GM20431 (cell line): ENCODE measurements around the gene DNAI7.

Experiments used
- in situ Hi-C: fragments of 300-500 bp; cut with MseI, MboI; formaldehyde crosslinking; loops from one replicate; pipeline ENCODE4 v1.15.0; 2020; ENCODE audit warnings: low sequenced_read_pairs; ENCODE audit not compliant: unreplicated experiment

Gene DNAI7

DNA sequence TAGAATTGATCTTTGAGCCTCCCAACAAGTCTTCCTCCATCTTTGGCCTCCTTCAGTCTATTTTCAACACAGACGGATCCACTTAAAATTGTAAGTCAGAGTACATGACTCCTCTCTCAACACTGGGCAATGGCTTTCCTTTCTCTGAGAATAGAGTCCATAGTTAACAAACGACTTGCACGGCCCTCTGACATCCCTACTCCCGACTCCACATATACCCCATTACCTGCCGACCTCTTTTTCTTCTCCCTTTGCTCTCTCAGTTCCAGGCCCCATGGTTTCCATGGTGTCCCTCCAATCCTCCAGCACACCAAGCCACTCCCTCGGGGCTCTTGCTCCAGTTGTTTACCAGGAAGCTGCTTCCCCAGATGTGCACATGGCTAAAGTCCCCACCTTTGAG, 84.7 kb downstream of the DNAI7 start:
- in situ Hi-C loops, result no loop called here

DNA sequence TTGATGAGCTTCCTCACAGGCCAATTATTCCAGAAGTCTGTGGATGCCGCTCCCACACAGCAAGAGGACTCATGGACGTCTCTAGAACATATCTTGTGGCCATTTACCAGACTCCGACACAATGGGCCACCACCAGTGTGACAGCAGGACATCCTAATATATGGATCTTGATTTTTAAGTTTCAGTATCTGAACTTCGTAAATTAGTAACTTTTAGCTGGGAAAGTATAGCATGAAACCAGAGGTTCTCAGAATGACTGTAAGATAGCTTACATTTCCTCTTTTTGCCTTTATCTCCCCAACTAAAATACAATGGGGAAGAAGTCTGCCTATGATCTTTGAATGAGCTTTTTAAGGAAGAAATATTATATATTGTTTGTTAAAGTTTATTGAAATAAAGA, 87.0 kb downstream of the DNAI7 start:
- in situ Hi-C loops, result no loop called here

DNA sequence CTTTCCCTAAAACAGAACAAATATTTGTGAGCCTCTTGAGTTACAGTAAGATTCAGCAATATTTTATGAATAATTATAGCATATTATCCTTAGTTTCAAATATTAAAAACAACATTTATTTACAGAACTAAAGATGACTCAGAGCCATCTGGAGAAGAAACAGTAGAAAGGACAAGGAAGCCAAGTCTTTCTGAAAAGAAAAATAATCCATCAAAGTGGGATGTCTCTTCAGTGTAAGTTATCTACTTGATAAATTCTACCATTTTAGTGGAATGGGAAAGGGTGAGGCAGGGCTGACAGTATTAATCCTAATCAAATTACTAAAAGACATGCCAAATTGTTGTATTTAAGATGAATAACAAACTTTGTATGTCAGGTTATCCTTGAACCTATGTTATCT, 88.1 kb downstream of the DNAI7 start:
- in situ Hi-C loops, result no loop called here

DNA sequence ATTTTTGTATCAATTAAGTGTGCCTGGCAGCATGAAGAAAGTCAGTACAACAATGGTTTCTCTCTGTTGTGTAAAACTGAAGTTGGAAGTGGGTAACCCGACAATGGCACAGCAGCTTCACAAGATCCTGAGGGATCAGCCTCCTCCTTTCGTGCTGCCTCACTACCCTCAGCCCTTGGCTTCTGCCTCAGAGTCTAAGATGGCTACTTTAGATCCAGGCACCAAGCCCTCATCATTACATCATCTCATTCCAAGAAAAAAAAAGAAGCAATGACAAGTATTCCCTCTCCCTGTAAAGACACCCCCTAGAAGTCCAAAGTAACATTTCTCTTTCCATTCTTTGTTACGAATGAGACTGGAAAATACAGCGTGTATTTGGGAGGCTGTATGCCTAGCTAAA, 92.6 kb downstream of the DNAI7 start:
- in situ Hi-C loops, result no loop called here

DNA sequence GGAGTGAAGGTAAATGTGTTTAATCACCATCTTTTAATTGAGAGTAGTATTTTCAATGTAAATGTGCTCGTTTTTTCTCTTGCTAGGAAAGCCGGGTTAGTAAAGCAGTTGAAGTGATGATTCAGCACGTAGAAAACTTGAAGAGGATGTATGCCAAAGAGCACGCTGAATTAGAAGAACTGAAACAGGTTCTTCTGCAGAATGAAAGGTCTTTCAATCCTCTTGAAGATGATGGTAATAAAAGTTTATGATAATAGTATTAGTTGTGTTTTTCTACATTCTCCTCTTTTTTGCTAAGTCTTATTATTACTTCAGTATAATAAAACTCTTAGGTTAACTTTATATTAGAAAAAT, 93.9 kb downstream of the DNAI7 start:
- in situ Hi-C loops, result no loop called here

DNA sequence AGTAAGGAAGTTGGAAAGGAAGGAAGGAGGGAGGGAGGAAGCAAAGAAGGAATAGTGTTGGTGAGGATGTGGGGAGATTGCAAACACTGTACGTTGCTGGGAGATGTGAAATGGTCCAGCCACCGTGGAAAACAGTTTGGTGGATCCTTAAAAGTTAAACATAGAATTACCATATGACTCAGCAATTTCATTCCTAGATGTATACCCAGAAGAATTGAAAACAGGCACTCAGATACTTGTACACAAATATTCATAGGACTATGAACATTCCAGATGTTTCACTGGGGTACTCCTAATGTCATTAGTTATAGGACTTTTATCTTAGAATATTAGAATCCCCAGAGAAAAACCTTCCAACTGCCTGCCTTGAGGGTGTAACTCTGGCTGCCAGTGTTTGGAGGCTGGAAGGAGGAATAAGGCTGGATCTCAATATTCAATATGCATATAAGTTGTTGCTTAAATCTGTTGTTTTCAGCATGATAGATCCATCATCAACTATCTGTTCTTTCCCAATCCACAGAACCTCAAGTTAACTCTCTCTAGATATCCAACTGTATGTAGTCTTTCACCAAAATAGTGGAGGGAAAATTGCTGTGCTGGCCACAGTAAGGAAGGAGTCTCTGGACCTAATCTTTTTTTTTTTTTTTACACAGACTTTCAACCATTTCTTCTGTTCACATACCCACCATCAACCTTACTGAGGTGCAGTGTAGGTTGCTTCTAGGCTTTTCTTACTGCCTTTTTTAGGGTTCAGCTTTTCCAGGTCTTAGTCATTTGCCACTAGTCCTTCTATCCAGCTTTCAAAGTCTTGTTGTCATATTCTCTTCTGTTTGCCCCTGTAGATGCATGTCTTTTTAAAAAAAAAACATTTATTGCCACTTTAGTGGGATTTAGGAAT, 94.5 kb downstream of the DNAI7 start:
- in situ Hi-C loops, result no loop called here

DNA sequence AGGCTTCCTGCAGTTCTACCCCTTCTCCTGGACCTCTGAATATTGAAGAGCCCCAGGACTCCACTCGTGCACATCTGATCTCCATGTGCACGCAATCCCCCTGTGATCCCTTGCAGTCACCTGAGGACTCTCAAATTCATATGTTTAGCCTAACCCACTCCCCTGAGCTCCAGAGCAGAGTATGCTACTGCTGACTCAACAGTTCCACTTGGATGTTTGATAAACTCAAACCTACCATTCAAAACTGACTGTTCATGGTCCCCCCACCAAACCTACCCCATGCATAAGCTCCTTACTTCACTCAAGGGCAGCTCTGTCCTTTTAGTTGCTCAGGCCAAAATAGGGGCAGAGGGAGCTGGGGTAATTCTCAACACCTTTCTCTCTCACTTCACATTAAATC, 96.0 kb downstream of the DNAI7 start:
- in situ Hi-C loops, result no loop called here

DNA sequence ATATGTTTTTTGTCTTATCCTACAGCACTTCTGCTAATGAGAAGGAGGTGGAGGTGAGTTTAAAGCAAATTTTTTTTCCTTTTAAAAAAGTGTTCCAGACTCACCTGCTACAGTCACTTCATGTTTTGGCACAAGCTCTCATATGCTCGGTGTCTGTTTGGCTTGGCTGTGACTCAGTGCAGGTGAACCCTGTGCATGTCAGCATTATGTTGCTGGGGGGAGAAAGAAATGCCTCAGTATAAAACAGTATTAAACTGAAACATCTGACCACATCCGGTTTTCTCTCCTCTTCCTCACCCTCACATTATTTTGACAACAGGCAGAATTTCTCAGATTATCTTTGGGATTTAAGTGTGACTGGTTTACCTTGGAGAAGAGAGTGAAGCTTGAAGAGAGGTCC, 105.2 kb downstream of the DNAI7 start:
- in situ Hi-C loops, result no loop called here

DNA sequence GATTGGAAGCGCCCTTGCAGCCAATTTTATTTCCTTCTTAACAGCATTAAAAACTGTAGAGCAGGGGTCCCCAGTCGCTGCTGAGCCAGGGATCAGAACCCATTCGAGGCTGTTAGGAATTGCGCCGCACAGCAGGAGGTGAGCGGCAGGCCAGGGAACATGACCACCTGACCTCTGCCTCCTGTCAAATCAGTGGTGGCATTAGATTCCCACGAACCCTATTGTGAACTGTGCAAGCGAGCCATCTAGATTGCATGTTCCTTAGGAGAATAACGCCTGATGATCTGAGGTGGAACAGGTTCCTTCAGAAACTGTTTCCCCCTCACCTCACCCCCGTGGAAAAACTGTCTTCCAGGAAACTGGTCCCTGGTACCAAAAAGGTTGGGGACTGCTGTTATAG, 107.4 kb downstream of the DNAI7 start:
- in situ Hi-C loops, result no loop called here

DNA sequence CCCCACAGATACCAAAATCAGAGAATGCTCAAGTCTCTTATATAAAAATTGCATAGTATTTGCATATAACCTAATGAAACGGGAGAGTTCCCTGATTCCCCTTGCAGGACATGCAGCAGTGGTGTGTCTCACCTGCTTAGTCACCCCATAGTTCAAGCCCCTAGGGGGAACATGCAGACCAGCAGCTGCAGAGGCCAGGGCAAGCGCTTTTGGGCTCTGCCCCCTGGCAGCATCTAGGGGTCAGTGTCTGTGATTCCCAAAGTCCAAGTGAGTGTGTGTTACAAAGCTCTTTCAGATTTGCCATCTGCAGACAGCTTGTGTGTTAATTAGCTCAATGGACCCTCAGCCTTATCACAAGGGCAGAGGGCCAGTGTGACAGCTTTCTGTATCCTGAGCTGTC, 110.1 kb downstream of the DNAI7 start:
- in situ Hi-C loops, result no loop called here

DNA sequence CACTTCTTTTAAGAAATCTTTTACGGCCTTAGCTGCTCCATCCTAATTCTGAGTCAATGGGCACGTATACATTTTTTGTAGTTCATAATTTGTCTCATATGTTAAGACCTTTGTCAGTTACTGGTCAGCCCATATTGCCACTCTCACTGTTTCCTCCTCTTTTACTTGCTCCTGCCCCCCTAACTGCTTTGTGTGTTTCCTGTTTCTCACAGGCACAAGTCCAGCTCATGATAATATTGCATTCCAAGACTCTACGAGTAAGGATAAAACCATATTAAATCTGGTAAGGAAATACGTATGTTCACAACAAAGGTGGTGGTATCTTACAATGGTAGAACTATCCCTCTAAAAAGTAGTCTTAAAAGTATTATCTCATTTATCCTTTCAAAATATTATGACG, 111.7 kb downstream of the DNAI7 start:
- in situ Hi-C loops, result no loop called here

DNA sequence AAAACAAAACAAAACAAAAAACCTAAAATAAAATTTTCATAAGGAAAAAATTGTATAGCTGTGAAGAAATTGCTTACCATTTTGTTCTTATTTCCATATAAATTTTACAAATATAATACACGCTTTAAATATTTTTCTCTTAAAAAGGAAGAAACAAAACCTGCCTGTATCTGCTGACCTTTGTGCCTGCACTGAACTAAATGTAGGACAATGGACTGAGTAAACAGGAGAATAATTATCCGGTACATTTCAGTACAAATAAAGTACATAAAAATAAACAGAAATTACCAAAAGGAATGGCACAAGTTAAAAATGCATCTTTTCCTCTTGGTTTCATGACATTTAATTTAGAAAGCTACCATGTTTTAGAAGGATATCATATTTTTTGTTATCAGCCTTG, 112.3 kb downstream of the DNAI7 start:
- in situ Hi-C loops, result no loop called here

DNA sequence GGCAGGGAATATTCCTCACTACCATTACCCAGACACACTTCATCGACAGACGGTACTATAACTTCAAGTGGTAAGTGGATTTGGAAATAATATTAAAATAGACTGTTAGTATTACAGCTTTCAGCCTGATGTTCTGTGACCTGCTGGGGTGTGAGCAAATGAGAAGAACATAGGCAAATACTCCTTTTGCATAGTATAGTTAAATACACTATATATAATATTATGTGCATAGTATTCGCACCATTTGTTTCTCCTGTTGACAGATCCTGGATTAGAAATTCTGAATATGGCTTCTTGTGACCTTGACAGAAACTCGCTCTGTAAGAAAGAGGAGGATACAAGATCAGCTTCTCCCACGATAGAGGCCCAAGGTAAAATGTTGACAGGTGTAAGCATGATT, 115.6 kb downstream of the DNAI7 start:
- in situ Hi-C loops, result no loop called here

DNA sequence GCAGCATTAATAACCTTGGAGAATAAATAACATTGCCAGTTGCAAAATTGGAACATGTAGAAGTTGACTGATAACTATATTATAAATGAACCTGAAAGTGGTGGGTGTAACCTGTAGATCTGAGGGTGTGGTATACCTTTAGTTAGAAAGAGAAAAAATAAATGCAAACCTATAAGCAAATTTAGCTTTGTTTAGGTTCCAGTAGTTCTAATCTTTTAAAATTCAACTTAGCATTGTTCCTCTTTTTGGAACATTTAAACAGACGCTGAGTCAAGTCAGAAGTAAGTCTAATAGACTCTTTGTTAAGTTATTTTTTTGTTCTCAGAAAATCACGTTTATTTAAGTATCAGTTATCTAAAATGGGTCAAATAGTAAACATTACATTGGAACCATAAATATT, 120.0 kb downstream of the DNAI7 start:
- in situ Hi-C loops, result no loop called here

DNA sequence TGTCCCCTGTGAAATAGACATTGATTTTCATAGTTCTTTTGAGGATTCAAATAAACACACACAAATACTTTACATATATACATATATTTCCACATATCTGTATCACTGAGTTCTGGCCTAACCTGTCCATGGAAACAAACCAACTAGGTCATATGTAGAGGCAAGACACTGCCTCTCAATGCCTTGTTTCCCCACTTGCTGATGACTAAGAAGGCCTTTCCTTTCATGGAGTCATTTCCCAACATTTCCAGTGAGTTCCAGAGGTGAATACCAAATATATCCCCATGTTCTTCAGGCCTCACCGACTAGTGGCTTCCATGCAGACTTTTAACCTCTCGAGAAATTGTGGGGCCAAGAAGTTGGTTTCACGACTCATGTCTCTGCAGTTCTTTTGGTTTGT, 120.8 kb downstream of the DNAI7 start:
- in situ Hi-C loops, result no loop called here

DNA sequence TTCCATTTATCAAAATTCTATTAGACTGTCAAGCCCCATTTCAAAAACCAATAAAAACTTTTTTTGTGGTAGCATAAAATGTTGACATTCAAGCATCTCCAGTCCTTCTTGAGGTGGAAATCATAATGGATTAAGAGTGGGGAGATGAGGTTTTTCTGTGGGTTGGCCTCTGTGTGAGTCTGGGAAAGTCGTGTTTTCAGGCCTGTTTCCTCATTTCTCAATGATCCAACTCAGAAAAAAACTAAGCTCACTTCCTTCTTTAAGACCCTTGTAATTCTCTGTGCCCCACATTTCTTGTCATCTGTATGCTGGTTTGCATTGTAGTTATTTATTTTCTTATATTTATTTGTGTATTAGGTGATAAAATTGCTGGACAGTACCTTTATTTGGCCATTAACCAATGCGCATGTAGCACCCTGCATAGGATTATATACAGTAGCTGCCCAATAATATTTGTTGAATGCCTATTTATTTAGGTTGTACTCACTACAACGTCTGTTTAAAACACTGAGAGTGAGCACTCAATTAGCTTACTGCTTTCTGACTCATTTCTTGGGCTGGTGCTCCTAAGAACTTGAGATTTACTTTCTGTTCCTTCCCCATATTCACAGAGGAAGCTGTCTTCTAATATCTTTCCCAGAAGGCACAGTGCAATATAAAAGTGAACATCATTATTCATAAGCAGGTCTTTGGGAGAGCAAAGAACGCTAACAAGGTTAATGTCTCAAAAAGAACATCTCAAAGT, 121.9 kb downstream of the DNAI7 start:
- in situ Hi-C loops, result no loop called here

DNA sequence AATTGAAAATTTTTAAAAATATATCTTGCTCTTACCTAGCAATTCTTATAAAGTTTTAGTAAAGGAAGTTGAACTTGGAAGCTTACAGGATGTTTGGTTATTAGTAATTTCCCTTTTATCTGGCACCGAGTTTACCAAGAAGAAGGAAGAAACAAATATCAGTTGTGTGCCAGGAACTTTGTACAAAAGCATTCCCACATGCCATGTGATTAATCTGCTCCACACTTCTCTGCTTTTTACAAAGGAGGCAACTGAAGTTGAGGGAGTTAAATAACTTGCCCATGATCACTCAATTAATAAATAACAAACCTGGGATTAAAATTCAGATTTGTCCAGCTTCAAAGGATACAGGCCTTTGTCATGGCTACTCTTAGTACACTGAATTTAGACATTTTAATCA, 123.6 kb downstream of the DNAI7 start:
- in situ Hi-C loops, result no loop called here

DNA sequence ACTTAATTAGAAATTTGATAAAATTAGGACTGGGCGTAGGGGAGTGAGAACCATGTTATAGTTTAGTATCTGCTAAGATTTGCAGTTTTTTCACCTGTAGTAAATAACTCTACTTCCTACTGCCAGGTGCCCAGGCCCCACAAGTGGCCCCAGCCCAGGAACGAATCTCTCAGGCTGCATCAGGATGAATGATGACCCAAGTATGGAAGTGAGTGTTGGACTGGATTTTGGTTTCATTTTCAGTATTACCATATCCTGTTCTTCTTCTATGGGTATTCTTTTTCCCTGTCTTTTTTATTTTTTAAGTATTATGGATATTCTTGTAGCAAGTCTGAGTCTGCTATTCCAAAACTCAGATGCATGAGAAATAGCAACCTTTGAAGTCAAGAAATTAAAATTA, 125.7 kb downstream of the DNAI7 start:
- in situ Hi-C loops, result no loop called here

DNA sequence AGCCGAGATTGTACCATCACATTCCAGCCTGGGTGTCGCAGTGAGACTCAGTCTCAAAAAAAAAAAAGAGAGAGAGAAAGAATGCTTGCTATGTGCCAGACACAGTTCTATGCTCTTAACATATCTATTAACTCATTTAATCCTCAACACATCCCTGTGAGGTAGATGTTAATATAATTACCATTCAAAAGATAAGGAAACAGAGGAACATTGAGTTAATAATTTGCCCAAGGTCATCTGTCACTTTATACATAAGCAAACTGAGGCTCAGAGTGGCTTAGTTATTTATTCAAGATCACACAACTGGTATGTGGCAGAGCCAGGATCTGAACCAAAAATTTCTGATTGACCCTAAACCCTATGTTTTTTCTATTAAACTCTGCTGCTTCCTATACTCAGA, 129.9 kb downstream of the DNAI7 start:
- in situ Hi-C loops, result no loop called here

DNA sequence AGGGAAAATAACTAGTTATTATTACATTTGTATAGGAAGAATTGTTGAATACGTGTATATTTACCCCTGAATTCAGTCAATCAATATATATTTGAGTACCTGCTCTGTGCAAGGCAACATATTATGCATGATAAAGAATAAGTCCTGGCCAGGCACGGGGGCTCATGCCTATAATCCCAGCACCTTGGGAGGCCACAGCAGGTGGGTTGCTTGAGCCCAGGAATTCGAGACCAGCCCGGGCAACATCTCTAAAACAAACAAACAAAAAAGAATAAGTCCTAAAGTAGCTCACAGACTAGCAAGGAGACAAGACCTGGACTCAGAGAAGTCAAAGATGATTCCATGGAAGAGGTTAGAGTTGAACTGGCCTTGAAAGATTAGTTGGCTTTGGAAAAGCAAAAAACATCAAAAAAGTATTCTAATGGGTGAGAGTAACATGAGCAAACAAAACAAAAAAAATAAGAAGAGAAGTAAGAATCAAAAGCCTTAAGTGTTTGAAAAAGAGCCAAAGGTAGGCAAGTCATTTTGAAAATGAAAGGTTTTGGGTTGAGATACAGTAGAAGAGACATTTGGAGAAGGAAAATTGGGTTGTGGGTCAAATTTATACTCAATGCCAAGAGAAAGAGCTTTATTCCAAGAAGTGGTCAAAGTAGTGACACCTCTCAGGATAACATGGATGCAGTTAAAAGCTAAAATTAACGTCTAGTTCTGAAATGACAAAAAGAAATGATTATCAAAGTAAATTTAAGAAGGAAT, 130.9 kb downstream of the DNAI7 start:
- in situ Hi-C loops, result no loop called here

DNA sequence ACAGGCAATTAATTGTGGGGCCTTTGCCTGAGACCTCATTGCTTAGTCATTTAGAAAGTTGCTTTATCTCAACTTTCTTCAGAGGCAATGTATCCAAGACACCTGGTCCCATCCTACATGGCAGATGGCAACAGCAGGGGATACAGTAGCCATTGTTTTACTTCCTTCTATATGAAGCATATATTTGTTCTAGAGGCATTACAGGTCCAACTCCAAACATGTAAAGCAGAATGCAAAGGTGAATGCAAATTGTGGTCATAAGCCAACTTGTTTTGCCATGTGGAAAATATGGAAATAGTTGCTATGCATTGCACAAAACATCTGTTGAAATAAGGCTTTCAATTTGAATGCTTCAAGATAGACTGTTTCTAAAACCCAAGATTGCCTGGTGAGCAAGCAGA, 136.3 kb downstream of the DNAI7 start:
- in situ Hi-C loops, result no loop called here
